Skeletal muscle cell (primary cell): Measurements from ENCODE around the gene INO80C.

ENCODE experiments used
- DNase-seq: peaks from one replicate; pipeline ENCODE4 v3.0.0-alpha.2; 2010; ENCODE audit warnings: low read depth
- H3K4me3 ChIP-seq: 2 replicates; pipeline ENCODE4 v1.5.1; 2011; ENCODE audit warnings: low read depth, mild to moderate bottlenecking, control low read depth, low read length, moderate library complexity

INO80C gene

DNA sequence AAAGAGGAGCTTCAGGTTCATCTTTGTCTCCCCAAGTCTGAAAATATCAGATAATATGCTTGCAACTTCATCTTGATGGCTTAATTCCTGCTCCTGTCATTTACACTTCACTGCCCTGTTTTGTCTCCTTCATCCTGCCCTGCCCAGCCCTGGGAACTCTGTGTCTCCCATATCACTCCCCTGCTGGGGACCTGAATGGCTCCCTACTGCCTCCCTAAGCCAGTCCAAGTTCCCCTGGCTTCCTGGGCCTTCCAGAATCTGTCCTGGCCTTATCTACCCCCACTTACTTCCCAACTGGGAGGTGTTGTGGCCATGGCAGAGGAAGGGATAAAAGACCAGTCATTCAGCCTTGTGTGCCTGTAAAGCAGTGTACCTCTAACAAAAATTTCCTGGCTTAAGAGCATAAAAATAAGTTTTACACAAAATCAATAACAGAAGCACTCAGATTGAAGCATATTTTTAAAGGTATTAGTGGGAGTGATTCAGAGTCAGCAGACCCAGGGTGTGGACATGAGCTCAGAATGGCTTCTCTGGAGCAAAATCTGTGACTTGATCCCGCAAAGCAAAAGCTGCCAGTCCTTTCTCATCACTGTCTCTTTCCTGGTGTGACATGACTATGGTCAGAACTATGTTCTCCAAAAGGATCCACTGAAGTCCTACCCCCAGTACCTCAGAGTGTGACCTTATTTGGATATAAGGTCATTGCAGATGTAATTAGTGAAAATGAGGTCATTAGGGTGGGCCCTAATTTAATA, 59.1 kb downstream of the INO80C start:
- no peak overlapping the region for H3K4me3 ChIP-seq
- no peak for DNase-seq

DNA sequence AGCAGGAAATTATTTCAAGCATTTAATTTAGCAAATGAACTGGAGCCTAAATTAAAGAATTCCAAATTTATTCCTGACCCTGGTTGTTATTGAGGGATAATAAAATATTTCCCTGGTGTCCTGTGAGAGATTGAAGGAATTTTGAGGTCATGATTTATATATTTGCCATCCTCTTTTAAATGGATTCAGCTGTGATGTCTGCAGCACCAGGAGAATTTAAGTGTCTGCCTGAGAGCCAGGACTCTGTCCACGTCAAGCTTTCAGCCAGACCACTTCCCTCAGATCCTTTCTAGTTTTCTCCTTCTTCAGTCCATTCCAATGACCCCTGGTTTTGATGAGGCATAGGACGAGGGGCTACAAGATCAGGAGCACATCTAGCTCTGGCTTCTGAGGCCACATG, 59.9 kb downstream of the INO80C start:
- H3K4me3 ChIP-seq = no peak overlapping the region
- no peak for DNase-seq

DNA sequence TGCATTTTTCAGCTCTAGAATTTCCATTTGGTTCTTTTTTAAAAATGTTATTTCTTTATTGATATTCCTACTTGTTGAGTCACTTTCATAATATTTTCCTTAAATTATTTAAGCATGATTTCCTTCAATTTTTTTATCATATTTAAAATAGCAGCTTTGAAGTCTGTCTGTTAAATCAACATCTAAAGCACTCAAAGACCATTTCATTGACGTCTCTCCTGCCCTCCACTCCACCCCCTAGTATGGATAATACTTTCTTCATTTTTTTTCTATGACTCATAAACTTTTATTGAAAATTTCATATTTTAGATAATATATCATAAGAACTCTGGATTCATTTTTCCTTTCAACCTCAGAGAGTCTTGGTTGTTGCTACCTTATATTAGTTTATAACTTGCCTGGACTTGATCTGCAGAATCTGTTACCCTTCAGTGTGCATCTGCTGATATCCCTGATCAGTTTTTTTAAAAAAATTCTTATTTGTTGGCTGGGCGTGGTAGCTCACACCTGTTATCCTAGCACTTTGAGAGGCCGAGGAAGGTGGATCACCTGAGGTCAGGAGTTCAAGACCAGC, 61.6 kb downstream of the INO80C start:
- DNase-seq = no peak
- no peak overlapping the region for H3K4me3 ChIP-seq

DNA sequence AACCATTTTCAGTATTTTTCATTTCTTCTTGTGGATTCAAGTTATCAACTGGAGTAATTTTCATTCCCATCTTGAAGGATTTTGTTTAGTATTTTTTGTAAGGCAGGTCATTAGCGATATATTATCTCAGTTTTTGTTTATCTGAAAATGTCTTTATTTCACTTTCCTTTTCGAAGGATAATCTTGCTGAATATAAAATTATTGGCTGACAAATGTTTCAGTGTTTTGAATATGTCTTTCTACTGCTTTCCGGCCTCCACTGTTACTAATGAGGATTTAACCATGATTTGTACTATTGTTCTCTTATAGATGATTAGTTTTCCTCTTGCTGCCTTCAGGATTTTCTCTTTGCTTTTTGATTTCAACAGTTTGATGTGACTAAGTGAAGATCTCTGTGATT, 62.4 kb downstream of the INO80C start:
- H3K4me3 ChIP-seq = no peak overlapping the region
- no peak for DNase-seq

DNA sequence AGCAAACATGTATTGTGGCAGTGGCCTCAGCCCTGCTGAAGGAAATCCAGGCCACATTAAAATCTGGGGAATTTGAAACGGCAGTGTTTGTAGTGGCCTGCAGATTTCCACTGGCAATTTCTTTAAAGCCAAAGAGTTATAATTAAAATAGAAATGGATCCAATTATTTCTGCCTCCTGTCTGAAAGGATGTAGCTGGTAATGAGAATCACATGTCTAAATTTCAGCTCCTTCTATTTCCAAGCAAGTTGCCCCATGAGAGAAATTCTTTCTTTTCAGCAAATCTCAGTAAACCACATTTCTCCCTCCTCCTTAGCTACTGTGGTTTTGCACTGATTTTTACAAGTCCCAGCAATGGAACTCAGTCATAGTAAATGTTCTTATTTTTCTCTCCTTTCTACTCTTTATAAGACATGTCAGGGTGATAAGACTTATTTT, 65.2 kb downstream of the INO80C start:
- H3K4me3 ChIP-seq = no peak overlapping the region
- DNase-seq = no peak

DNA sequence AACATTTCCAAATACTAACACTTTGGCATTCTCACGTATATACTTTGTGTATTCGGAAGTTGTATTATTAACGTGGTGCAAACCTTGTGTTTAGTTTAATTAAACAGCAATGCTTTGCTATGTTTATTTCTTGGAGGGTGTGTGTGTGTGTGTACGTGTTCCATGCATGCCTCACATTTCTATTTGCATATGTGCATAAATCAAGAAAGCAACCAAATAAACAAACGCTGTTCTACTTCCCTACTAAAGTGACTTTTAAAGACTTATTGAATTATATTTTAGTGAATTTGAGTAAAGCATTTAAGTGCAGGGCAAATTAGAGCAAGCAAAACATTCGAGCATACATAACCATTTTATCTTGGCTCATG, 66.4 kb downstream of the INO80C start:
- no peak overlapping the region for H3K4me3 ChIP-seq
- DNase-seq = no peak

DNA sequence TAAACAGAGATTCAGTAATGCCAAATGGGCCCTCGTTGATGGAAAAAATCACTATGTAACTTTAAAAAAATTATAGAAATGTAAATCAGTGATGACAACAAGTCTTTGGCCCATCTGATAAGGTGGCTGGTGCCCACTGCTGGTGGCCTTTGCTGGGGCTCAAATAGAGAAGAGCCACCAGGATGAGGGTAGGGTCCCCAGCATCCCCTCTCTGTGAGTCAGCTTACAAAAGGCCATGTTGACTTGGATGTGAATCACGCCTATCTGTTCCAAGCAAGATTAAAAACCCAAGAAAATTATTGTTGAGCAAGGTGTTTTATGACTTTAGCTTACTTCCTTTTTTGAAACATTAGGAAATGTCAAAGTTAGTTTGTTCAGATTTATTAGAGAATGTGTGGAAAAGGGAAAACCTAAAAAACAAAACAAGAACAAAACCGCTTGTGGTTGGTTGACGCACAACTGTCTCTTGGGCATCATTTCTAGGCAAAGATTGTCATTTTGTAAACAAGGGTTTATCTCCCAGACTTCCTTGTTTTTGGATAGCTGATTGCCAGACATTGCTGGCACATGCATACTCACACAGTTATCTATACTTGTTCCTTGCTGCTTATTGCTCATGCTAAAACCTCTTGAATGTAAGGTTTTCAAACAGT, 66.9 kb downstream of the INO80C start:
- H3K4me3 ChIP-seq = no peak overlapping the region
- DNase-seq = no peak

DNA sequence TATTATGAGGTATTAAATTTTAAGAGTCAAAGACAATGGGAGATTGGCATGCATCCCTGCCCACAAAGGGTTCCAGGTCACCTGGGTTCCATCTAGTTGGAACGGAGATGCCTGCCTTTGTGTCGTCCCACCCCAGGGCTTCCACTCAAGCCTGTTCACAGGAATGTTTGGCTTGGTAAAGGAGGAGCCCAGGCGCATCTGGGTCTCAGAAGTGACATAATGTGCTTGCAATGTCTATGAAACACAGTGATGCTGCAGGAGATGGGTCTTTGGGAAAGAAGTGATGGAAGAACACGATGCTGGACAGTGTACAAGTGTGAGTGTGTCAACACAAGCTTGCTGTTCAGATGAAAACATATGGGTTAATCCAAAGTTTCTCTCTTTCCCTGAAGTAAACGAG, 71.0 kb downstream of the INO80C start:
- DNase-seq = no peak
- no peak overlapping the region for H3K4me3 ChIP-seq

DNA sequence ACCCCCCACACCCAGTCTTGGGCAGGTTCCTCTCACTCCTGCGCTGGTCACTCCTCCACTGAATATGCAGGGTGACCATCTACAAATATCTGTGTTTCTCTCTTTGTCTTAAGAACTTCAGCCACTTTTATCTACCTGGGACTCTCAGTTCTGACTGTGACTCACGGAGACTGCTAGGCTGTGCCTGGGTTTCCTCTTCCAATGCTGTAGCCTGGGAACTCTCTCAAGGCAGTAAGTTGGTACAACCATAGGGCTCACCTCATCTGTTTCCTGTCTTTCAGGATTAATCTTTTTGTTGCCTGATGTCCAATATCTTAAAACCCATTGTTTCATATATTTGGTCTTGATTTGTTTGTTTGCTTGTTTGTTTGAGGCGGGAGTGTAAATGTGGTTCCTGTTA, 73.4 kb downstream of the INO80C start:
- DNase-seq = no peak

DNA sequence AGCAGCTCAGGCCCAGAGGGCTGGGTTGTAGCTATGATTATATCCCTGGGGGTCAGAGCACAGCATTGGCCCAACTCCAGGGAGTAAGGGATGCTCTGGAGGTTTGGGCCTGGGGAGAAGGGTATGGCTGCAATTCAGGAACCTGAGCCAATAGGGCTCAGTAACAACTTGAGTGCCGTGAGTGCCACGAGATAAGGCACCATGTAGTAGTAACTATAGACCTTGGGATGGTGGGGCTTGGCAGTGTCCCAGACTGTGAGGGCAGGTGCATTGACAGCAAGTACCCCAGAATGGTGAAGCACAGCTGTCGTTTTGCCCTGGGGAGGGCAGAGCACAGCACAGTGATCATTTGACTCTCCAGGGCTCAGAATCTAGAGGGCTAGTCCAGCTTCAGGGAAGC, 75.5 kb downstream of the INO80C start:
- DNase-seq = no peak

More for the DNA sequence above, 73.4 kb downstream of the INO80C start:
- no peak overlapping the region for H3K4me3 ChIP-seq

DNA sequence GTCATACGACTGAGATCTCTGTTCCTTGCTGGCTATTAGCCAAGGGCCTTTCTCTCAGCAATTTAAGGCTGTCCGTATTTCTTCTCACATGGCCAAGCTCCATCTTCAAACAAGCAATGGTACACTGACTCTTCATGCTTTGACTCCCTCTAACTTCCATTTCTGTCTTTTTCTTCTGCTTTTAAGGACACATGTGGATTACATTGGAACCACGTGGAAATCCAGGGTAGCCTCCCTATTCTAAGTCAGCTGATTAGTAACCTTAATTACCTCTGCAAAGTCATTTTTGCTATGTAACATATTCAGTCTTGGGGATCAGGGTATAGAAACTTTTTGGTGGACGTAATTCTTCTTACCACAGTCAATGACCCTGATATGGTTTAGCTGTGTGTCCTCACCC, 79.2 kb downstream of the INO80C start:
- no peak overlapping the region for H3K4me3 ChIP-seq
- no peak for DNase-seq

More for the DNA sequence above, 75.5 kb downstream of the INO80C start:
- H3K4me3 ChIP-seq = no peak overlapping the region
